HG02870 (cell line): ENCODE results near the gene MBD4.
"Not testable (repeated sequence)": the region's sequence is repeated elsewhere in the genome, so short reads cannot be mapped to it uniquely, and the experiment has no call there.

Experiments used
- ATAC-seq: cut with Tn5 transposase; IDR thresholded peaks from one replicate; pipeline ENCODE4 v1.9.1; 2021; ENCODE audit warnings: mild to moderate bottlenecking, moderate library complexity; ENCODE audit not compliant: unreplicated experiment

MBD4 gene

DNA sequence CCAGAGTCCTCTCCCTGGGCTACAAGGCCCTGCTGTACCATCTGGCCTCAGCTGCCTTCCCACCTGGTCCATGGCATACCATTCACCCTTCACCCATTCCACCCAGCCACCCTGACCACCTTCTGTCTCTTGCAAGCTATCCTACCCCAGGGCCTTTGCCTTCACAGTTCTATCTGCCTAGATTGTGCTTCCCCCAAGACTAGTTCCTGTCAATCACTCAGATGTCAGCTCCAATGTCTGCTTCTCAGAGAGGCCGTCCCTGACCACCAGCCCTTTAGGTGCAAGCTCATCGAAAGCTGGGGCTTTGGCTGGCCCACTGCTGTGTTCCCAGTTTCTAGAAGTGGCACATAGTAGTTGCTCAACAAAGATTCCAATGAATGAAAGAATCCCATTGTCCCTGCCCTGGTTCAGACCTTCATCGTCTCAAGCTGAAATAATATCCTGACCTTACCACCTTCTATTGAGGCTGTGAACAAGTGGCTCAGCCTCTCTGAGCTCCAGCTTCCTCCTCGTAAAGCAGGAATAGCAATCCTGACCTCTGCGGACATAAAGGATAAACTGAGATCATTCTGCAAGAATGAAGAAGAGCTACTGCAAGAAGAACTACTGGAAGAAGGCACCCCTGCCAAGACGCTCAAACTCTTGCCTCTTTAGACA lies 27.1 kb downstream of the MBD4 start:
- no peak for ATAC-seq

GRCh38 chr3:129410971-129411370 lies 28.8 kb downstream of the MBD4 start:
- no peak for ATAC-seq

DNA sequence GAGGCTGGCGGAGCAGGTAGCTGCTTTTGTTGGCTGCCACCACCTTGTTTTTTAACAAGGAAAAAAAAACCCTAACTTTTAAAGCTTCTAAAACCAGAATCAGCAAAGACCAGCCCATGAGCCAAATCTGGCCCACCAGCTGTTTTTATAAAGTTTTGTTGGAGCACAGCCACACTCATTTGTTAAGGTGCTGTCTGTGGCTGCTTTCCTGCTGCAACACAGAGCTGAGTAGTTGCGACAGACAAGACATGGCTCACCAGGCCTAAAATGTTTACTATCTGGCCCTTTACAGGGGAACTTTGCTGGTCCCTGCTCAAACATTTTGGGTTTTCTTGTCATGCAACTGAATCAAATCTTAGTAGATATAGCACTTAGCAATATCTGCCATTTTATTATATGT lies 30.2 kb downstream of the MBD4 start:
- no peak for ATAC-seq

DNA sequence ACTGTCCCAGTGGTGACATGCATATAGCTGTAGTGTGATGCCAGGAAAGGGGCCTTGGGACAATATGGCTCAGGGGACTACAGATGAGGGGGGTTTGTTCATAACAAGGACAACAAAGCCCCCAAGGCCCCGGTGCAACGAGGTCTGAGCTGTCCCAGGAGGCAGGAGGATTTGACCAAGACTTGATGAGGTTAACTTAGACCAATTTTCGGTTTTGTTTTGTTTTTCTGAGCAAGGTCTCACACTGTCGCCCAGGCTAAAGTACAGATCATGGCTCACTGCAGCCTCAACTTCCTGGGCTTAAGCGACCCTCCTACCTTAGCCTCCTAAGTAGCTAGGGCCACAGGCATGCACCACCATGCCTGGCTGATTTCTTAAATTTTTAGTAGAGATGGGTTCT lies 35.1 kb downstream of the MBD4 start:
- ATAC-seq: no peak

GRCh38 chr3:129404130-129404529 lies 35.6 kb downstream of the MBD4 start:
- ATAC-seq: no peak

GRCh38 chr3:129403450-129403849 lies 36.3 kb downstream of the MBD4 start:
- ATAC-seq: no peak

DNA sequence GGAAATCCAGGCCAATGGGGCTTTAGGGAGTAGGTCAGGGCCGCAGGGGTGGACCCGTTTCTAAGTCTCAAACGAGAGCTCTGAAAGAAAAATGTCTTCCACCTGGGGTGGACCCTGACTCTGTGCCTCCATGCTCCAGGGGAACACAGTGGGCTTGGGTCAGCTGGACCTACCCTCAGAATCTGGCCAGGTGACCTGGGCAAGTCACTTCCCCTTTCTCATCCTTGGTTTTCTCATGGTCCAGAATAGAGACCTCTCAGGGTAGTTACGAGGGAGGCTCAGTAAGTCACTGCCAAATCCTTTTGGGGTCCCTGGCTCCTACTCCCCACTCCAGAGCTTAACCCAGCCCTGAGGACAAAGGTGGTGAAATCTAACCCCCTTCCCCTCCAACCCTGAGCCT lies 37.1 kb downstream of the MBD4 start:
- ATAC-seq: no peak

DNA sequence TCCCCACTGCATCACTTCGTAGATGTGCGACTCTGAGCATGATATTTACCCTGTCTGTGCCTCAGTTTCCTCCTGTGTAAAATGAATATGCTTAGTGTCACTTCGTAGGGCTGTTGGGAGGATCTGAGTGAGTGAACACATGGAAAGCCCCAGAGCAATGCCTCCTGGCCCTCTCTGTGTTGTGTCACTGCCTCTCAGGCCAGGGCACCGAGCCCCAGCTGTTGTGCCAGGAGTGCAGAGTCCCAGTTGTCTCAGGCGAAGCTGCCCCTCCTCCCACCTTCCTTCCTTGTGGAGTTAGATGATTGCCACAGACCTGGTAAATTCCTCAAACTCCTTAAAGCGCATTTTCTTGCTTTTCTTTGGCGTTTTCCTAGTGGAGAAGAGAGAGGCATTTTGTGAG lies 37.5 kb downstream of the MBD4 start:
- ATAC-seq: no peak

DNA sequence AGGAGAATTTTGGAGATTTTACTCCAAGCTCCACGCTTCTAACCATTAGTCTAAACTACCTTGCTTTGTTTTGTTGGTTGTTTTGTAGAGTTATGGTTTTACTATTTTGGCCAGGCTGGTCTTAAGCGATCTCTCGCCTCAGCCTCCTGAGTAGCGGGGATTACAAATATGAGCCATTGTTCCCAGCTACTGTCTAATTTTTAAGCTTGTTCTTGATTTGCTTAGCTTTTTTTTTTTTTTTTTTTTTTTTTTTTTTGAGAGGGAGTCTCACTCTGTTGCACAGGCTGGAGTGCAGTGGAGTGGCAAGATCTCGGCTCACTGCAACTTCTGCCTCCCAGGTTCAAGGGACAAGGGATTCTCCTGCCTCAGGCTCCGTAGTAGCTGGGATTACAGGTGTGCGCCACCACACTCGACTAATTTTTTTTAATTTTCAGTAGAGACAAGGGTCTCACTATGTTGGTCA lies 39.8 kb downstream of the MBD4 start:
- ATAC-seq: peak; percentile 11

GRCh38 chr3:129399145-129399894 lies 40.4 kb downstream of the MBD4 start:
- peak; percentile 86 for ATAC-seq

DNA sequence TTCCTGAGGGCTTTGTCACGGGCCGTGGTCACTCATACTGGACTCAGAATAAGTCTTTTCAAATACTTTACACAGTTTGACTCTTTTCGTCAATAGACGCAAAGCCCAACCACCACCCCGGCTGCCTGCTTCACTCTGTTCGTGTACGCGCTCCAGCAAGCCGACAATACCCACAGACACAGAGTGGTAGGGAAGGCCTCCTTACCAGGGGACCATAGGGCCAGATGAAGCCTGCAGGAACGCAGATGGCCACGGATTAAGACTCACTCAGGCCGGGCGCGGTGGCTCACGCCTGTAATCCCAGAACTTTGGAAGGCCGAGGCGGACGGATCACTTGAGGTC lies 41.0 kb downstream of the MBD4 start:
- ATAC-seq: no peak

DNA sequence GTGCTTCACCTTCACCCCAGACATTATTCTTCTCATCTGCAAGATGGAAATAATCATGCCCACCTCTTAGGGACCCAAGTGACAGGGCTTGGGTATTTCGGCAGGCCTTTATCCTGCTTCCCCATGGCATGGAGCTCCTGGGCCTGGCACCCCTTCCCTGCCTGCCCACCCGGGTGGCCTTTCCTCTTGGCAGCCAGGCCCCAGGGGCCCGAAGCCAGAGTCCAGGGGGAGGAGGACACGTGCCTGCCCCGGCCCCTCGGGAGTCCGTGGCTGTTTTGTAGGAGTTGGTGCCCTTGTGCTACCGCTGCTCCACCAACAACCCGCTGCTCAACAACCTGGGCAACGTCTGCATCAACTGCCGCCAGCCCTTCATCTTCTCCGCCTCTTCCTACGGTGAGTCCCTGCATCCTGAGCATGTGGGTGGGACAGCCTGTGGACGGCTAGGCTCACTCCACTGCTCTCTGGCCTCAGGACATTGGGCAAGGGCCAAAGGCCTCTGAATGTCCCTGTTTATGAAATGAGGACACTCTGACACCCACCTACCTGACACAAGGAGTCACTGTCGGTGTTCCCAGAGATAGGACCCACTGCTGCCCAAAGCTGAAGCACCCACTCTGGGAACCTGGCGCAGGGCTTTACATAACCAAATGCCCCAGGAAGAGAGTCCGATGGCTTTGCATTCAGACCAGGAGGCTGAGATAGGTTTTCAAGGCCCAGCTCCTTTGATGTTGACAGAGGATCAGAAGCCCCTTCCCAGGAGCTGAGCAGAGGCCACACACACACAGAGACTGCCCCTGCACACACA lies 45.8 kb downstream of the MBD4 start:
- not testable (repeated sequence) for ATAC-seq

DNA sequence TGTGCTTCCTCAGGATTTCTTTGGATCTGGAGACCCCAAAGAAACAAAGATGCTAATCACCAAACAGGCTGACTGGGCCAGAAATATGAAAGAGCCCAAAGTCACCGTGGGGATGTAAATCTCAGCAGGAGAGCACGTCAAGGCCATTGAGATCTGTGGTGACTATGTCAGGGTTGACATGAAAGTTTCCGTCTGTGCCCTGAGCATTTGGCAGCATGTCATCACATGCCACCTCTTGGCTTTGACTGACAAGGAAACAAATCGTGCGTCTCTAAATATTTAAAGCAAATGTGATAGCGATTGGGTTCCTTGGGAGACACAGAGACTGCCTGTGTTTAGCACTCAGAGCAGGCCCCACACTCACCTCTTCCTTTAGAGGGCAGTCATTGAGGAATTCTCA lies 46.5 kb downstream of the MBD4 start:
- ATAC-seq: no peak

DNA sequence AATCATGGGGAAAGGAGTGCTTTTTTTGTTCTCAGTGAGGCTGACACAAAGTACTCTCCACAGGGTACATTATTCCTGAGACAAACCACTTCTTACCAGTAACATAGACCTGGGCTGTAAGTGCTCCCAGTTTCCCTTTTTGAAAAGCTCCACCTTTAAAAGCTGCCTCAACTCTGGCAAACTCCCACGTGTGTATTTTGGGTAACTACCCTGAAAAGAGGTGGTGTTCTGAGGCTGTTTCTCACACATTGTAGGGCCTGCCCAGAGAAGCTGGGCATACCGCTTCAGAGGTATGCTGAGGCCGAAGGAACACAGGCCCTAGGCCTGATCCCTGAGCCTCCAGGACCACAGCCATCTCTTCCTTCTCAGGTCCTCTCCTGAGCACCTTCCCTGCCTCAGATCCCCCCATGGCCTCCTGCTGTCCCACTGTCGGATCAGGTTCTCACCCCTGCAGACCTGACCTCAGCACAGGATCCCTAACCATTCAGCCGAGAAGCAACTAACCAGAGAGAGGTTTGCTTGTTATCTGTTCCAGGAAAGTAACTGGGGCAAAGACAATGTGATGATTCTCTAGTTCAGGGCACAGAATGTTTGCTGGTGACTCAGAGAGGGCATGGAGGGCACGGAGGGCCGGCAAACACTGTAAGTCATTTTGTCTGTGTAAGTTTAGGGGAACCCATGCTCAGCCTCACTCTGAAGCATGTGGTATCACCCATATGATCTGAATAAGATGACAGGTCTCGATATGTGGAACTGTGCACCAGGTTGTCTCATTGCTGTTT lies 47.5 kb downstream of the MBD4 start:
- not testable (repeated sequence) for ATAC-seq

DNA sequence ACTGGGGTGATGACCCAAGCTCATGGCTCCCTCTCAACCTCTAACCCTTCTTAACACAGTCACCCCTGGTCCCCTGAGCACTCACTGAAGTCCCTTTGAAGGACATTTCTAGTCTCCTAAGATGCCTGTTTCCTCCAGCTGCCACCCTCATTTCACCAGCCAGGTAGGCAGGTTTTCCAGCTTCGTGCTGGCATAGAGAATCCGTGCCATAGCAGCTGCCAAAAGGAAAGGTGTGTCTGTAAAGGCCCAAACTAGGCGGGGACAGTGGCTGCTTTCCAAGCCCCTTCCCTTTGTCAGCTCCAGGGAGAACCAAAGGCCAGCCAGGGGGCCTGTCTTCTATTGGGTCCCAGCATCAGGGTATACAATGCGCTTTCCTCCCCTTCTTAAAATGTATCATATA lies 48.2 kb downstream of the MBD4 start:
- not testable (repeated sequence) for ATAC-seq

DNA sequence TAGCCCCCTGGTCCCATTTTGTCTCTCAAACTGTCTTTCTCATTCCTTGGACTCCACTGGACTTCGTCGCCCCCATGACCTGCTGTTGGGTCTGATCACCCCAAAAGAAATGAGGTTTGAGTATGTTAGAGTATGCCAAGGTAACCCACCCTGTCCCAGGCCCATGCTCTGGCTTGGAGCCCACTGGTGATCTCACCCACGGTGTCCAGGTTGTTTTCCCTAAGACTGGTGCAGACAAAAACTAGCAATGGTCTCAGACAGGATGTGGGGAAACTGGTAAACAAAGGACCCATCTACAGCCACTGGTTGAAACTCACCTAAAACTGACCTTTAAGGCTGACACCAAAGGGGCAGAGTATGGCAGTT lies 50.2 kb downstream of the MBD4 start:
- ATAC-seq: no peak

DNA sequence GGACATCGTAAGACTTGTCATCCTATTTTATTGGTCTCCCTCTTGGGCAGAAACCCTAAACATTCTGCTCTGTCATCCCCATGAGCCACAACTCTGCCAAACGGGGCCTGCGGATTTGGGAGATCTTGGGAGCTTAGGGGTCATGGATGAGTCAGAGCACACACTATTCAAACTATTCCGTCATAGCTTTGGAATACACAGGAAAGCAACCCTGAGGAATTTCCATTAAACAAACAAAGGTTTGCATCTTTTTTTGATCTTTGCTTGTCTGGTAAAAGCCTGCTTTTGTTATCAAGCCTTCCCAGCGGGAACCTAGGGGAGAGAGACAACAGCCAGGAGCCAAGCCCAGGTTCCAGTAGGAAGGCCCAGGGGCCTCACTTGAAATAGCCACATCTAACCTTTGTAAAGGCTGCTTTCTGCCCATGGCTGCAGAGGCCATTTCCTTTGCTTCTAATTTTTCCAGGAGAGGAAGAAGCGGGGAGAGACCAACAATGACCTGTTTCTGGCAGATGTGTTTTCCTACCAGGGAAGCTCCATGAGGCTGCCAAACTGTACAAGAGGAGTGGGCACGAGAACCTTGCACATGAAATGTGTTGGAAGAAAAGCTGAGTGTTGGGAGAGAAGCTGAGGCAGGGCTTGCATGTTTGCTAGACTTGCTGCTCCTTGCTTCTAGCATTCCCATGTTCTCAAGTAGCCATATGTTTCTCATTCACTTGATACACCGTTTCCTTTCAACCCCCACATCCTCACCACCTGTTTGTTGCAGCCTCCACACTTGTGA lies 50.8 kb downstream of the MBD4 start:
- not testable (repeated sequence) for ATAC-seq

GRCh38 chr3:129387487-129387886 lies 52.3 kb downstream of the MBD4 start:
- ATAC-seq: no peak

DNA sequence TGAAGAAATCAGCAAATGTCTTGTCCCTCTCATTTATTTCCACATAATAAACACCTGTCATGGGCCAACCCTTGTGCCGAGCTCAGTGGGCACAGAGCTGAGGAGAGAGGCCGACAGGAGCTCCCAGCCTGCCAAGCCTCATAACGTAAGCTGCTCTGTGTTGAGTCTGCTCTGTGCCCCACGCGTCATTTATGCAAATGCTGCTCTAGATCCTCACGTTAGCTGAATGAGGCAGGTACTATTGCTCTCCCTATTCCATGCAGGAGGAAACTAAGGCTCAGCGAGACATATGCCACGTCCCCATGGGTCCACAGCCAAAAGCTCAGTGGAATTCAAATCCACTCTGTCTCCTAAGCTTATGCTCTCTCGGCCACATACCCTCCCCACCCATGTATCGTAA lies 52.8 kb downstream of the MBD4 start:
- ATAC-seq: no peak

DNA sequence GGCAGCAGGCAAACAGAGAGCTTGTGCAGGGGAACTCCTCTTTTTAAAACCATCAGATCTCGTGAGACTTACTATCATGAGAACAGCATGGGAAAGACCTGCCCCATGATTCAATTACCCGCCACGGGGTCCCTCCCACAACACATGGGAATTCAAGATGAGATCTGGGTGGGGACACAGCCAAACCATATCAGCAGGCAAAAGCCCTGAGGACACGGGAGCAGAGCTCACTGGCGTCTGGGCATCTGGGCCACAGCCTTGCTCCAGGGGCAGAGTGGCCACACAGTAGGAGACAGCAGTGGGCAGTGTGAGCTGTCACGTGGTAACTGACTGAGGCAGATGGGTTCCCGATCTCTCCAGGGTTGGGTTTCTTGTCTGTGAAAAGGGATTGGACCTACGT lies 54.2 kb downstream of the MBD4 start:
- not testable (repeated sequence) for ATAC-seq
